ENCODE results near the gene AUTS2.
"Not testable (repeated sequence)": the region's sequence is repeated elsewhere in the genome, so short reads cannot be mapped to it uniquely, and the experiment has no call there.

AUTS2 gene

GRCh38 chr7:70266186-70266585 is 667.9 kb downstream of the AUTS2 start:
- Histone ChIP-seq H3K4me3 (ENCODE audit: insufficient read length, low read depth) (no peak overlapping the region), H3K4me1 (ENCODE audit: insufficient read depth, insufficient read length) (peaks cover 4% of the 10 kb centered on the region), H3K27me3 (ENCODE audit: insufficient read depth, insufficient read length) (no peaks in the 10 kb centered on the region), H3K9me3 (ENCODE audit: insufficient read depth, low read length) (no peaks in the 10 kb centered on the region), H3K9ac (ENCODE audit: insufficient read length, low read depth) (no peak overlapping the region), H3K36me3 (ENCODE audit: insufficient read depth, insufficient read length, low read length) (no peaks in the 10 kb centered on the region)
- no peak for DNase-seq (ENCODE audit: low read depth, low spot score)
- no peak for TF ChIP-seq YY1 (IDR thresholded peaks at IDR 0.05; ENCODE audit: insufficient read depth, insufficient read length)
- no peak for TF ChIP-seq SUZ12 (IDR thresholded peaks at IDR 0.05; ENCODE audit: extremely low read depth, insufficient read depth, insufficient read length)
- no peak for TF ChIP-seq ZNF274 (IDR thresholded peaks at IDR 0.05; ENCODE audit: low read depth, low read length)

GRCh38 chr7:70267381-70268120 is 669.3 kb downstream of the AUTS2 start:
- no peaks in the 10 kb centered on the region for H3K36me3 ChIP-seq (ENCODE audit: insufficient read depth, insufficient read length, low read length)
- peaks cover 4% of the 10 kb centered on the region for H3K4me1 ChIP-seq (ENCODE audit: insufficient read depth, insufficient read length)
- H3K9ac ChIP-seq (ENCODE audit: insufficient read length, low read depth), result no peak overlapping the region
- DNase-seq (ENCODE audit: low read depth, low spot score), result no peak
- H3K27me3 ChIP-seq (ENCODE audit: insufficient read depth, insufficient read length), result no peaks in the 10 kb centered on the region
- H3K9me3 ChIP-seq (ENCODE audit: insufficient read depth, low read length), result no peaks in the 10 kb centered on the region
- no peak for TF ChIP-seq ZNF274 (IDR thresholded peaks at IDR 0.05; ENCODE audit: low read depth, low read length)
- TF ChIP-seq YY1 (IDR thresholded peaks at IDR 0.05; ENCODE audit: insufficient read depth, insufficient read length), result no peak
- TF ChIP-seq SUZ12 (IDR thresholded peaks at IDR 0.05; ENCODE audit: extremely low read depth, insufficient read depth, insufficient read length), result no peak
- no peak overlapping the region for H3K4me3 ChIP-seq (ENCODE audit: insufficient read length, low read depth)

- no peaks in the 10 kb centered on the region for H3K27me3 ChIP-seq (ENCODE audit: insufficient read depth, insufficient read length)
- H3K9me3 ChIP-seq (ENCODE audit: insufficient read depth, low read length), result no peaks in the 10 kb centered on the region
- no peak for TF ChIP-seq ZNF274 (IDR thresholded peaks at IDR 0.05; ENCODE audit: low read depth, low read length)
- H3K4me1 ChIP-seq (ENCODE audit: insufficient read depth, insufficient read length), result peaks cover 4% of the 10 kb centered on the region
- H3K4me3 ChIP-seq (ENCODE audit: insufficient read length, low read depth), result no peak overlapping the region
- DNase-seq (ENCODE audit: low read depth, low spot score), result no peak
- H3K9ac ChIP-seq (ENCODE audit: insufficient read length, low read depth), result no peak overlapping the region
- H3K36me3 ChIP-seq (ENCODE audit: insufficient read depth, insufficient read length, low read length), result no peaks in the 10 kb centered on the region
Observed at GRCh38 chr7:70268179-70268578, 669.9 kb downstream of the AUTS2 start.

GRCh38 chr7:70270149-70270548 is 671.9 kb downstream of the AUTS2 start:
- Histone ChIP-seq H3K9ac (ENCODE audit: insufficient read length, low read depth) (no peak overlapping the region), H3K4me3 (ENCODE audit: insufficient read length, low read depth) (no peak overlapping the region), H3K36me3 (ENCODE audit: insufficient read depth, insufficient read length, low read length) (no peaks in the 10 kb centered on the region), H3K27me3 (ENCODE audit: insufficient read depth, insufficient read length) (no peaks in the 10 kb centered on the region), H3K9me3 (ENCODE audit: insufficient read depth, low read length) (no peaks in the 10 kb centered on the region), H3K4me1 (ENCODE audit: insufficient read depth, insufficient read length) (peaks cover 4% of the 10 kb centered on the region)
- no peak for DNase-seq (ENCODE audit: low read depth, low spot score)
- no peak for TF ChIP-seq SUZ12 (IDR thresholded peaks at IDR 0.05; ENCODE audit: extremely low read depth, insufficient read depth, insufficient read length)
- no peak for TF ChIP-seq YY1 (IDR thresholded peaks at IDR 0.05; ENCODE audit: insufficient read depth, insufficient read length)
- no peak for TF ChIP-seq ZNF274 (IDR thresholded peaks at IDR 0.05; ENCODE audit: low read depth, low read length)

GRCh38 chr7:70271617-70272081 is 673.4 kb downstream of the AUTS2 start:
- Histone ChIP-seq H3K27me3 (ENCODE audit: insufficient read depth, insufficient read length) (no peaks in the 10 kb centered on the region), H3K9ac (ENCODE audit: insufficient read length, low read depth) (no peak overlapping the region), H3K4me3 (ENCODE audit: insufficient read length, low read depth) (no peak overlapping the region), H3K4me1 (ENCODE audit: insufficient read depth, insufficient read length) (peaks cover 4% of the 10 kb centered on the region), H3K36me3 (ENCODE audit: insufficient read depth, insufficient read length, low read length) (no peaks in the 10 kb centered on the region), H3K9me3 (ENCODE audit: insufficient read depth, low read length) (no peaks in the 10 kb centered on the region)
- no peak for DNase-seq (ENCODE audit: low read depth, low spot score)
- TF ChIP-seq SUZ12 (IDR thresholded peaks at IDR 0.05; ENCODE audit: extremely low read depth, insufficient read depth, insufficient read length), result no peak
- TF ChIP-seq YY1 (IDR thresholded peaks at IDR 0.05; ENCODE audit: insufficient read depth, insufficient read length), result no peak
- TF ChIP-seq ZNF274 (IDR thresholded peaks at IDR 0.05; ENCODE audit: low read depth, low read length), result no peak

GRCh38 chr7:70275570-70275969 is 677.3 kb downstream of the AUTS2 start:
- not testable (repeated sequence) for DNase-seq (ENCODE audit: low read depth, low spot score); H3K36me3 ChIP-seq (ENCODE audit: insufficient read depth, insufficient read length, low read length); H3K4me3 ChIP-seq (ENCODE audit: insufficient read length, low read depth); H3K4me1 ChIP-seq (ENCODE audit: insufficient read depth, insufficient read length); H3K27me3 ChIP-seq (ENCODE audit: insufficient read depth, insufficient read length); H3K9ac ChIP-seq (ENCODE audit: insufficient read length, low read depth); H3K9me3 ChIP-seq (ENCODE audit: insufficient read depth, low read length)

- Histone ChIP-seq H3K4me1 (ENCODE audit: insufficient read depth, insufficient read length) (no peaks in the 10 kb centered on the region), H3K4me3 (ENCODE audit: insufficient read length, low read depth) (no peak overlapping the region), H3K9me3 (ENCODE audit: insufficient read depth, low read length) (no peaks in the 10 kb centered on the region), H3K9ac (ENCODE audit: insufficient read length, low read depth) (no peak overlapping the region), H3K27me3 (ENCODE audit: insufficient read depth, insufficient read length) (no peaks in the 10 kb centered on the region), H3K36me3 (ENCODE audit: insufficient read depth, insufficient read length, low read length) (no peaks in the 10 kb centered on the region)
- no peak for DNase-seq (ENCODE audit: low read depth, low spot score)
- TF ChIP-seq ZNF274 (IDR thresholded peaks at IDR 0.05; ENCODE audit: low read depth, low read length) (no peak), SUZ12 (IDR thresholded peaks at IDR 0.05; ENCODE audit: extremely low read depth, insufficient read depth, insufficient read length) (no peak), YY1 (IDR thresholded peaks at IDR 0.05; ENCODE audit: insufficient read depth, insufficient read length) (no peak)
Observed at GRCh38 chr7:70285187-70285586, 686.9 kb downstream of the AUTS2 start.
